ENCODE results near the gene PAK4.

DNA sequence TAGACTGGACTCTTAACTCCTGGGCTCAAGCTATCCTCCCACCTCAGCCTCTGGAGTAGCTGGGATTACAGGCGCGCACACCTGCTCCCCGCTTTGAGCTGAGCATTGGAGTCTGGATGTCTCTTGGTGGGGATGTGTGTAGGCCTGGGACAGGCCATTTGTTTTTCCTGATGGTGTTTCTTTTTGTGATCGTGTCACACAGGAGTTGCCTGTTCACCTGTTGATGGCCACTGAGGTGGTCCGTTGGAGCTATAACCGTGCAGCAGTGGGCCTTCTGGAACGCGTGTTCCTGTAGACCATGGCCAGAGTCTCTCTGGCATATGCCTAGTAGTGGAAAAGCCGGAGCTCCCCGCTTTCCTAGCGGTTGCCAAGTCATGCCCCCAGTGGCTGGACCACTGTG is 3.5 kb downstream of the PAK4 start:
- TF ChIP-seq POLR2AphosphoS5 (IDR thresholded peaks at IDR 0.05; ENCODE audit: low read depth, low read length) (no peak), SIN3A (IDR thresholded peaks at IDR 0.05; ENCODE audit: borderline replicate concordance, insufficient read depth, low read length) (no peak)
